SK-N-SH treated with all-trans-retinoic acid at 6 μM for 48 hours (cell line): Measurements from ENCODE around the gene AMOTL1.
A peak's percentile ranks its signal among the peaks of the same experiment; 100 is the strongest.

ENCODE experiments used
- ATAC-seq: fragments of 200-7000 bp; cut with Tn5 transposase; 3 replicates; pipeline ENCODE4 v1.9.1; 2020; ENCODE audit warnings: mild to moderate bottlenecking, moderate library complexity
- ARNTL ChIP-seq: fragments of 450-650 bp; formaldehyde crosslinking; IDR thresholded peaks from 2 replicates; pipeline ENCODE4 v1.5.0; 2020; ENCODE audit warnings: low read depth, mild to moderate bottlenecking, moderate library complexity, borderline replicate concordance
- BACH2 ChIP-seq: fragments of 250-450 bp; sonication (Bioruptor Pico); IDR thresholded peaks from 2 replicates; pipeline ENCODE4 v1.9.0; 2021; ENCODE audit warnings: mild to moderate bottlenecking, borderline replicate concordance
- CSDC2 ChIP-seq: fragments of 250-450 bp; sonication (Bioruptor Pico); IDR thresholded peaks from 2 replicates; pipeline ENCODE4 v1.5.0; 2020; ENCODE audit warnings: mild to moderate bottlenecking, moderate library complexity
- OSR1 ChIP-seq: fragments of 250-450 bp; sonication (Bioruptor Pico); IDR thresholded peaks from 2 replicates; pipeline ENCODE4 v1.8.0; 2022; ENCODE audit warnings: moderate library complexity, mild to moderate bottlenecking, inconsistent platforms
- PPARA ChIP-seq: fragments of 250-450 bp; sonication (Bioruptor Pico); IDR thresholded peaks from 2 replicates; pipeline ENCODE4 v1.5.0; 2020; ENCODE audit warnings: mild to moderate bottlenecking, borderline replicate concordance
- RARB ChIP-seq: fragments of 250-450 bp; sonication (Bioruptor Pico); IDR thresholded peaks from 2 replicates; pipeline ENCODE4 v1.8.0; 2021; ENCODE audit warnings: mild to moderate bottlenecking, moderate library complexity
- SNAI2 ChIP-seq: fragments of 250-450 bp; sonication (Bioruptor Pico); IDR thresholded peaks from 2 replicates; pipeline ENCODE4 v1.5.0; 2020; ENCODE audit warnings: mild to moderate bottlenecking, moderate library complexity
- TCF4 ChIP-seq: fragments of 250-450 bp; sonication (Bioruptor Pico); IDR thresholded peaks from 2 replicates; pipeline ENCODE4 v1.8.0; 2021; ENCODE audit warnings: mild to moderate bottlenecking, moderate library complexity, borderline replicate concordance
- TOX ChIP-seq: fragments of 250-450 bp; sonication (Bioruptor Pico); IDR thresholded peaks from 2 replicates; pipeline ENCODE4 v1.8.0; 2021; ENCODE audit warnings: mild to moderate bottlenecking, moderate library complexity, borderline replicate concordance
- ZC3H10 ChIP-seq: fragments of 250-450 bp; sonication (Bioruptor Pico); IDR thresholded peaks from 2 replicates; pipeline ENCODE4 v1.5.1; 2021; ENCODE audit warnings: mild to moderate bottlenecking, moderate library complexity
- ZFP3 ChIP-seq: fragments of 250-450 bp; sonication (Bioruptor Pico); IDR thresholded peaks from 2 replicates; pipeline ENCODE4 v1.5.0; 2020; ENCODE audit warnings: mild to moderate bottlenecking, moderate library complexity
- ZFP30 ChIP-seq: fragments of 450-650 bp; formaldehyde crosslinking; IDR thresholded peaks from 2 replicates; pipeline ENCODE4 v1.5.0; 2022; ENCODE audit warnings: mild to moderate bottlenecking, moderate library complexity
- ZNF565 ChIP-seq: fragments of 450-650 bp; formaldehyde crosslinking; conservative IDR thresholded peaks from 2 replicates; pipeline ENCODE4 v1.5.0; 2020; ENCODE audit warnings: low read depth, mild to moderate bottlenecking, moderate library complexity
- ZNF70 ChIP-seq: fragments of 450-650 bp; formaldehyde crosslinking; IDR thresholded peaks from 2 replicates; pipeline ENCODE4 v1.5.0; 2020; ENCODE audit warnings: mild to moderate bottlenecking, moderate library complexity
- ZNF8 ChIP-seq: fragments of 450-650 bp; formaldehyde crosslinking; IDR thresholded peaks from 2 replicates; pipeline ENCODE4 v1.5.0; 2020; ENCODE audit warnings: mild to moderate bottlenecking, moderate library complexity
- TF ChIP-seq, protein P1 (sequence below): fragments of 250-450 bp; sonication (Bioruptor Pico); IDR thresholded peaks from 2 replicates; pipeline ENCODE4 v1.8.0; 2020; ENCODE audit warnings: mild to moderate bottlenecking, moderate library complexity, borderline replicate concordance
- TF ChIP-seq, protein P2 (sequence below): fragments of 250-450 bp; sonication (Bioruptor Pico); IDR thresholded peaks from 2 replicates; pipeline ENCODE4 v1.8.0; 2021; ENCODE audit warnings: low read depth, mild to moderate bottlenecking, moderate library complexity, borderline replicate concordance
- TF ChIP-seq, protein P3 (sequence below): fragments of 250-450 bp; sonication (Bioruptor Pico); IDR thresholded peaks from 2 replicates; pipeline ENCODE4 v1.5.1; 2021; ENCODE audit warnings: mild to moderate bottlenecking, moderate library complexity
- TF ChIP-seq, protein P4 (sequence below): fragments of 250-450 bp; sonication (Bioruptor Pico); IDR thresholded peaks from 2 replicates; pipeline ENCODE4 v1.5.0; 2020; ENCODE audit warnings: mild to moderate bottlenecking, moderate library complexity
- TF ChIP-seq, protein P5 (sequence below): fragments of 250-450 bp; sonication (Bioruptor Pico); IDR thresholded peaks from 2 replicates; pipeline ENCODE4 v1.5.1; 2020; ENCODE audit warnings: low read depth, mild to moderate bottlenecking, moderate library complexity

The AMOTL1 gene

DNA sequence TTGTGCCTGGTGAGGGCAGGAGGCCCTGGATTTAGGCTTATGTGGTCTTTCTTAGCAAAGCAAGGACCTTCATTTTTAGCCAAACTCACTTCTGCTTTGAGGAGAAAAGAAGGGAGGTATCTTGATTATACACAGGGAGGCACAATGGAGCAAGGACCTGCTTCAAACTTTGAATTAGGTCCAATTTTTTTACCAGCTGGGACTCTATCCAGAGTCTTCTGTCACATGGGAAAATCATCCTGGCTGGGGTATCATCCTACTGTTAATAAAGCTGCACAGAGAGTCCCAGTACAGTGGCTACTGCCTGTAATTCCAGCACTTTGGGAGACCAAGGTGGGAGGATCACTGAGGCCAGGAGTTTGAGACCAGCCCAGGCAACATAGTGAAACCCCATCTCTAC lies 117.4 kb downstream of the AMOTL1 start:
- TF ChIP-seq, protein P1, sequence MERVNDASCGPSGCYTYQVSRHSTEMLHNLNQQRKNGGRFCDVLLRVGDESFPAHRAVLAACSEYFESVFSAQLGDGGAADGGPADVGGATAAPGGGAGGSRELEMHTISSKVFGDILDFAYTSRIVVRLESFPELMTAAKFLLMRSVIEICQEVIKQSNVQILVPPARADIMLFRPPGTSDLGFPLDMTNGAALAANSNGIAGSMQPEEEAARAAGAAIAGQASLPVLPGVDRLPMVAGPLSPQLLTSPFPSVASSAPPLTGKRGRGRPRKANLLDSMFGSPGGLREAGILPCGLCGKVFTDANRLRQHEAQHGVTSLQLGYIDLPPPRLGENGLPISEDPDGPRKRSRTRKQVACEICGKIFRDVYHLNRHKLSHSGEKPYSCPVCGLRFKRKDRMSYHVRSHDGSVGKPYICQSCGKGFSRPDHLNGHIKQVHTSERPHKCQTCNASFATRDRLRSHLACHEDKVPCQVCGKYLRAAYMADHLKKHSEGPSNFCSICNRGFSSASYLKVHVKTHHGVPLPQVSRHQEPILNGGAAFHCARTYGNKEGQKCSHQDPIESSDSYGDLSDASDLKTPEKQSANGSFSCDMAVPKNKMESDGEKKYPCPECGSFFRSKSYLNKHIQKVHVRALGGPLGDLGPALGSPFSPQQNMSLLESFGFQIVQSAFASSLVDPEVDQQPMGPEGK: no peak
- TF ChIP-seq, protein P2, sequence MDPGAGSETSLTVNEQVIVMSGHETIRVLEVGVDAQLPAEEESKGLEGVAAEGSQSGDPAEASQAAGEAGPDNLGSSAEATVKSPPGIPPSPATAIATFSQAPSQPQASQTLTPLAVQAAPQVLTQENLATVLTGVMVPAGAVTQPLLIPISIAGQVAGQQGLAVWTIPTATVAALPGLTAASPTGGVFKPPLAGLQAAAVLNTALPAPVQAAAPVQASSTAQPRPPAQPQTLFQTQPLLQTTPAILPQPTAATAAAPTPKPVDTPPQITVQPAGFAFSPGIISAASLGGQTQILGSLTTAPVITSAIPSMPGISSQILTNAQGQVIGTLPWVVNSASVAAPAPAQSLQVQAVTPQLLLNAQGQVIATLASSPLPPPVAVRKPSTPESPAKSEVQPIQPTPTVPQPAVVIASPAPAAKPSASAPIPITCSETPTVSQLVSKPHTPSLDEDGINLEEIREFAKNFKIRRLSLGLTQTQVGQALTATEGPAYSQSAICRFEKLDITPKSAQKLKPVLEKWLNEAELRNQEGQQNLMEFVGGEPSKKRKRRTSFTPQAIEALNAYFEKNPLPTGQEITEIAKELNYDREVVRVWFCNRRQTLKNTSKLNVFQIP (CRISPR knock-in tag): no peak
- TF ChIP-seq, protein P3, sequence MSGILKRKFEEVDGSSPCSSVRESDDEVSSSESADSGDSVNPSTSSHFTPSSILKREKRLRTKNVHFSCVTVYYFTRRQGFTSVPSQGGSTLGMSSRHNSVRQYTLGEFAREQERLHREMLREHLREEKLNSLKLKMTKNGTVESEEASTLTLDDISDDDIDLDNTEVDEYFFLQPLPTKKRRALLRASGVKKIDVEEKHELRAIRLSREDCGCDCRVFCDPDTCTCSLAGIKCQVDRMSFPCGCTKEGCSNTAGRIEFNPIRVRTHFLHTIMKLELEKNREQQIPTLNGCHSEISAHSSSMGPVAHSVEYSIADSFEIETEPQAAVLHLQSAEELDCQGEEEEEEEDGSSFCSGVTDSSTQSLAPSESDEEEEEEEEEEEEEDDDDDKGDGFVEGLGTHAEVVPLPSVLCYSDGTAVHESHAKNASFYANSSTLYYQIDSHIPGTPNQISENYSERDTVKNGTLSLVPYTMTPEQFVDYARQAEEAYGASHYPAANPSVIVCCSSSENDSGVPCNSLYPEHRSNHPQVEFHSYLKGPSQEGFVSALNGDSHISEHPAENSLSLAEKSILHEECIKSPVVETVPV (CRISPR knock-in tag): no peak
- no peak for TF ChIP-seq PPARA (CRISPR knock-in tag)
- no peak for TF ChIP-seq ZNF8 (CRISPR knock-in tag)
- no peak for TF ChIP-seq TCF4 (CRISPR knock-in tag)
- no peak for TF ChIP-seq OSR1

DNA sequence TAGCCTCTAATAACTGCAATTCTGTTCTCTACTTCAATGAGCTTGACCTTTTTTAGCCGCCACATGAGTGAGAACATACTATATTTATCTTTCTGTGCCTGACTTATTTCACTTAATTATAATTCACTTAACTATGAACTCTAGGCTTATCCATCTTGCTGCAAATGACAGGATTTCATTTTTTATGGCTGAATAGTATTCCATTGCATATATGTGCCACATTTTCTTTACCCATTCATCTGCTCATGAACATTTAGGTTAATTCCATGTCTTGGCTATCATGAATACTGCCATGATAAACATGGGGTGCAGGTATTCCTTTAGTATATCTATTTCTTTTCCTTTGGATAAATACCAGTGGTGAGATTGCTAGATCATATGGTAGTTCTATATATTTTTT lies 120.0 kb downstream of the AMOTL1 start:
- ATAC-seq: no peak

More for the DNA sequence above, 117.4 kb downstream of the AMOTL1 start:
- ATAC-seq: no peak

DNA sequence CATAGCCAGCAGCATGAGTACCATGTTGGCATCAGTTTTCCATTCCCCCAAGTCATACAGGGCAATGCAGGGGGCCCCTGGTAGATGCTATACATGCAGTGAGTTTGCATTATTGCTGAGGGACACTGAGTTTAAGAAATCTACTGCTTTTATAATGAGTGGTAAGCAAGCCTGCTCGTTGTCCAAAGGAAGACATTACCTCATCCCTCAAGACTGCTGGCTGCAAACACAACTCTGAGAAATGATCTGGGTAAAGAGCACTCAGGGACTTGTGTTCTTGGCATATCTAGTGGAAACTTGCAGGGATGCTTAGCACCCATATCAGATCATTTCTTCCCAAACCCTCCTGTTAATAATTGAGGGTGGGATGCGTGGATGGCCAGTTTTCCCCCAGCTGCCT lies 127.3 kb downstream of the AMOTL1 start:
- TF ChIP-seq TOX (CRISPR knock-in tag): no peak
- TF ChIP-seq, protein P4, sequence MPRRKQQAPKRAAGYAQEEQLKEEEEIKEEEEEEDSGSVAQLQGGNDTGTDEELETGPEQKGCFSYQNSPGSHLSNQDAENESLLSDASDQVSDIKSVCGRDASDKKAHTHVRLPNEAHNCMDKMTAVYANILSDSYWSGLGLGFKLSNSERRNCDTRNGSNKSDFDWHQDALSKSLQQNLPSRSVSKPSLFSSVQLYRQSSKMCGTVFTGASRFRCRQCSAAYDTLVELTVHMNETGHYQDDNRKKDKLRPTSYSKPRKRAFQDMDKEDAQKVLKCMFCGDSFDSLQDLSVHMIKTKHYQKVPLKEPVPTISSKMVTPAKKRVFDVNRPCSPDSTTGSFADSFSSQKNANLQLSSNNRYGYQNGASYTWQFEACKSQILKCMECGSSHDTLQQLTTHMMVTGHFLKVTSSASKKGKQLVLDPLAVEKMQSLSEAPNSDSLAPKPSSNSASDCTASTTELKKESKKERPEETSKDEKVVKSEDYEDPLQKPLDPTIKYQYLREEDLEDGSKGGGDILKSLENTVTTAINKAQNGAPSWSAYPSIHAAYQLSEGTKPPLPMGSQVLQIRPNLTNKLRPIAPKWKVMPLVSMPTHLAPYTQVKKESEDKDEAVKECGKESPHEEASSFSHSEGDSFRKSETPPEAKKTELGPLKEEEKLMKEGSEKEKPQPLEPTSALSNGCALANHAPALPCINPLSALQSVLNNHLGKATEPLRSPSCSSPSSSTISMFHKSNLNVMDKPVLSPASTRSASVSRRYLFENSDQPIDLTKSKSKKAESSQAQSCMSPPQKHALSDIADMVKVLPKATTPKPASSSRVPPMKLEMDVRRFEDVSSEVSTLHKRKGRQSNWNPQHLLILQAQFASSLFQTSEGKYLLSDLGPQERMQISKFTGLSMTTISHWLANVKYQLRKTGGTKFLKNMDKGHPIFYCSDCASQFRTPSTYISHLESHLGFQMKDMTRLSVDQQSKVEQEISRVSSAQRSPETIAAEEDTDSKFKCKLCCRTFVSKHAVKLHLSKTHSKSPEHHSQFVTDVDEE: no peak
- no peak for TF ChIP-seq CSDC2 (CRISPR knock-in tag)
- TF ChIP-seq ZFP3 (CRISPR knock-in tag): no peak
- no peak for TF ChIP-seq SNAI2
- TF ChIP-seq, protein P5, sequence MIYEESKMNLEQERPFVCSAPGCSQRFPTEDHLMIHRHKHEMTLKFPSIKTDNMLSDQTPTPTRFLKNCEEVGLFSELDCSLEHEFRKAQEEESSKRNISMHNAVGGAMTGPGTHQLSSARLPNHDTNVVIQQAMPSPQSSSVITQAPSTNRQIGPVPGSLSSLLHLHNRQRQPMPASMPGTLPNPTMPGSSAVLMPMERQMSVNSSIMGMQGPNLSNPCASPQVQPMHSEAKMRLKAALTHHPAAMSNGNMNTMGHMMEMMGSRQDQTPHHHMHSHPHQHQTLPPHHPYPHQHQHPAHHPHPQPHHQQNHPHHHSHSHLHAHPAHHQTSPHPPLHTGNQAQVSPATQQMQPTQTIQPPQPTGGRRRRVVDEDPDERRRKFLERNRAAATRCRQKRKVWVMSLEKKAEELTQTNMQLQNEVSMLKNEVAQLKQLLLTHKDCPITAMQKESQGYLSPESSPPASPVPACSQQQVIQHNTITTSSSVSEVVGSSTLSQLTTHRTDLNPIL: no peak
- no peak for TF ChIP-seq ZFP30 (CRISPR knock-in tag)
- TF ChIP-seq ARNTL: no peak
- no peak for TF ChIP-seq ZNF70 (CRISPR knock-in tag)
- TF ChIP-seq ZNF565 (CRISPR knock-in tag): no peak
- TF ChIP-seq, protein P1: no peak
- TF ChIP-seq RARB (CRISPR knock-in tag): no peak
- TF ChIP-seq, protein P3 (CRISPR knock-in tag): no peak
- TF ChIP-seq, protein P2 (CRISPR knock-in tag): no peak
- no peak for TF ChIP-seq ZNF8 (CRISPR knock-in tag)
- TF ChIP-seq ZC3H10 (CRISPR knock-in tag): no peak
- no peak for TF ChIP-seq TCF4 (CRISPR knock-in tag)
- TF ChIP-seq BACH2: no peak
- peak; percentile 48; the same call in 2 of the 3 replicates for ATAC-seq

More for the DNA sequence above, 120.0 kb downstream of the AMOTL1 start:
- TF ChIP-seq ZNF8 (CRISPR knock-in tag) (peak; percentile 81), SNAI2 (no peak)
